ENCODE measurements around the gene SLC35F1.
"Not testable (repeated sequence)": the region's sequence is repeated elsewhere in the genome, so short reads cannot be mapped to it uniquely, and the experiment has no call there.

SLC35F1 gene

DNA sequence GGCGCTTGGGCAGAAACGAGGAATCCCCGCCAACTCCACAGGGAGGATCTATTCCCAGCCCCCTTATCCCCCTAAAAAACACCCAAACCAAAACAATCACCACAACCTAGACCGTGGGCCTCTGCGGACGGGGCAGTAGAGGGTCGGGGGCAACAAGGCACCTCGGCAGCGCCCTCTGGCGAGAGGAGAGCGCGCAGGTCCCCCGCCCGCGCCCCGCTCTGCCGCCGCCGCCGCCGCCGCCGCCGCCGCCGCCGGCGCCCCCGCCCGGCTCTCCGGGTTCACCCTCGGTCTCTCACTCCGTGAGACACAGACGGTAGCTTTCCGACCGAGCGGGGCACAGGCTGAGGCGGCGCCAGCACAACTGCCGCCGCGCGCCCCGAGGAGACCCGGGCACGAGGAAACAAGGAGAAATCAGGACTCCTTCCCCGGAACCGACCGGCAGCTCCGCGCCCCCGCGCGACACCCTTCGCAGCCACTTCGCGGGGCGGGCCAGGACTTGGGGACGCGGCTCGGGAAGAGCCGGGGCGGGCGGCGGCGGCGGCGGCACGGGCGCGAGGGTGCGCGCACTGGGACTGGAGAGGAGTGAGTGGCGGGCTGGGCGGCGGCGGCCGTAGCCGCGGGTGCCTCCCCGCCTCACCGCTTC is at the start of gene SLC35F1:
Gene SLC35F1 (plus strand): TSS at position 307 of the 643 bp plus-strand sequence.
- peak; percentile 39 for DNase-seq (ENCODE audit: insufficient read length, low spot score)

DNA sequence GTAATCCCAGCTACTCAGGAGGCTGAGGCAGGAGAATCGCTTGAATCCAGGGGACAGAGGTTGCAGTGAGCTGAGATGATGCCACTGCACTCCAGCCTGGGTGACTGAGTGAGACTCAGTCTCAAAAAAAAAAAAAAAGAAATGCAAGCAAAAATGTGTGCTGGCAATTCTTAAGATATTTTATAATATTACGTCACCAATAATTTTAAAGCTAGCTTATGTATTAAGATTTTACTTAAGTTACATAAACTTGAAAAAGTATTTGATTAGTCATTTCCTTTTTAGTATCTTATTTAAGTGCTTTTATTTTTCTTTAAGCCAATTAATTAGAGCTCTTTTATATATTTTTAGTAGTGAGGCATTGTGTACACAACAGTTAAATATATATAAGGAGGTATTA is 48.5 kb upstream of the SLC35F1 start:
- DNase-seq (ENCODE audit: insufficient read length, low spot score); FAIRE-seq: not testable (repeated sequence)

More for the DNA sequence above, at the start of gene SLC35F1:
- no peak for FAIRE-seq

GRCh38 chr6:117861545-117861944 is 45.5 kb upstream of the SLC35F1 start:
- no peak for FAIRE-seq
- no peak for DNase-seq (ENCODE audit: insufficient read length, low spot score)

- no peak for DNase-seq (ENCODE audit: insufficient read length, low spot score)
- FAIRE-seq: no peak
These were observed 40.5 kb upstream of the SLC35F1 start for GRCh38 chr6:117866561-117866960.

GRCh38 chr6:117870486-117871242 is 36.4 kb upstream of the SLC35F1 start:
- DNase-seq (ENCODE audit: insufficient read length, low spot score) (no peak), FAIRE-seq (peak; percentile 69)

DNA sequence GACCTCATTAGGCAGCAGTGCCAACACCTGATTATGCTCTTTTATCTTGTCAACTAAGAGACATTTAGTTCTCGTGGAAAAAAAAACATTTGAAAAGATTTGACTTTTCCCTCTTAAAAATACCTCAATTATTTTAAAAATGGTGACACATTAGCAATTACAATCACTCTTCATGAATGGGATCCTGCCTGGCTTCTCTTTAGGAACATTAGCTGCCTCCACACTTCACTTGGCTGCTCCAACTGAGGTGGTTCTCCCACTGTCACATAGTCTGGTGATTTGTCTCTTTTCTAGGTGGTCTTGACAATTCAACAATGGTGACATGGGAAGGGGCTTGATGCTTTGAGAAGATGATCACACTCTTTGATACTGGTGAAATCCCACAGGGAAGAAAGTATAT is 26.2 kb upstream of the SLC35F1 start:
- FAIRE-seq: no peak
- no peak for DNase-seq (ENCODE audit: insufficient read length, low spot score)

GRCh38 chr6:117890172-117890571 is 16.9 kb upstream of the SLC35F1 start:
- FAIRE-seq (no peak), DNase-seq (ENCODE audit: insufficient read length, low spot score) (no peak)

DNA sequence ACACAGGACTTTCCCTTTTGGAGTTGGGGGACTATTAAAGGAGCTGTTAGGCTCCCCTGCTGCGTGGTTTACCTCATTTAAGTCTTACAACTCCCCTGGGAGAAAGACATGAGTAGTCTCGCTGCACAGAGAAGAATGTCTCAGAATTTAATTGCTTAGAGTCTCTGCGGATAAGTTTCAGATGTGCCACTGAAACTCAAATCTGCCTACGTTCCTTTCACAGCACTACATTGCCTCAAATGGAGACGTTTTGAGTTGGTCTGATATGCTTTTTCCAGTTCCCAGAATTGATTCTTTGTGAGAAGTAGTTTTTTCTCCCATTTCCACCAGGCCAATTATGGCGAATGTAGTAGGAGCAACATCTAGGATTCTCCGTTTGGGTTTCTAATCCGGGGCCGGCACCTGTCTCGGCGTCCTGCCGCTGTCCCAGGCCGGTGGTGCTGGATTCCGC is 532 bp upstream of the SLC35F1 start:
- DNase-seq (ENCODE audit: insufficient read length, low spot score) (no peak), FAIRE-seq (peak; percentile 4)

DNA sequence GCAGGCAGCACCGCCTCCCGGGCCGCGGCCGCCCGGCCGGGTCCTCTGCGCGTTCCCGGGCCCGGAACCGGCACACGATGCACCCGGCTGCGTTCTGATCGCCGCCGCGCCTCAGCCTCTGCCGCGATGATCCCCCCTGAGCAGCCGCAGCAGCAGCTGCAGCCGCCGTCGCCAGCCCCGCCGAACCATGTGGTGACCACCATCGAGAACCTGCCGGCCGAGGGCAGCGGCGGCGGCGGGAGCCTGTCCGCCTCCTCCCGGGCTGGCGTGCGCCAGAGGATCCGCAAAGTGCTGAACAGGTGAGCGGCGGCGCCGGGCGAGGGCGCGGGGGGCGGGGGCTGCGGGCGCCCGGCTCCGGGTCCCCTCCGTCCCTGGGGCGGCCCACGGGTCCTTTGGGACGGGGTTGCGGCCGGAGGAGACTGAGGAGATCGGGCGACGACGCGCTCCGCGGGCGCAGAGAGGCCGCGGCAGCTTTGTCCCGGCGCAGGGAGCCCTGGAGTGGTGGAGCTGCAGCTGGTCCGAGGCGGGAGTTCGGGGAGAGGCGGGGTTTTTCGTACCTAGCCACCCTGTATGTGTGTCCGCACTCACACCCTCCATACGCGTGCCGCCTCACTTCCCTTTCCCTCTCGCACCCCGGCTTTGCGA is 659 bp downstream of the SLC35F1 start:
- FAIRE-seq (no peak), DNase-seq (ENCODE audit: insufficient read length, low spot score) (no peak)

- FAIRE-seq: no peak
- no peak for DNase-seq (ENCODE audit: insufficient read length, low spot score)
These were observed 1.4 kb downstream of the SLC35F1 start for GRCh38 chr6:117908246-117909068.

- no peak for FAIRE-seq
These were observed 2.6 kb downstream of the SLC35F1 start for GRCh38 chr6:117909638-117910037.

GRCh38 chr6:117910549-117910948 is 3.5 kb downstream of the SLC35F1 start:
- FAIRE-seq: no peak
- no peak for DNase-seq (ENCODE audit: insufficient read length, low spot score)

More at GRCh38 chr6:117909638-117910037, 2.6 kb downstream of the SLC35F1 start:
- no peak for DNase-seq (ENCODE audit: insufficient read length, low spot score)

GRCh38 chr6:117911150-117911549 is 4.1 kb downstream of the SLC35F1 start:
- no peak for DNase-seq (ENCODE audit: insufficient read length, low spot score)
- FAIRE-seq: no peak

DNA sequence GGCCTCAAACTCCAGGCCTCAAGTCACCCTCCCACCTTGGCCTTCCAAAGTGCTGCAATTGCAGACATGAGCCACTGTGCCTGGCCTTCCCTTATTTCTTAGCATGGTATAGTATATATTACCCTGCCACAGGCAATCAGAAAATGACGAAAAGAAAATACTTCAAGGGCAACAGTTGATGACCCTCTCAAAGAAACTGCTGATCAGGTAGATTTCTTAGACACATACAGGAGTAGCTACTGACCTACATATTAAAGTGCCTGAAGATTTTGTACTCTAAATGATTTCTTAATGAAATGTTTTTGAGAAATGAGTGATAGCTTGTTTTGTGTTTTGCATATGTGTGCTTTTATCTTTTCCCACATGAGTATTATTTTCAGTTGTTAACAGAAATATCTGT is 4.6 kb downstream of the SLC35F1 start:
- DNase-seq (ENCODE audit: insufficient read length, low spot score) (no peak), FAIRE-seq (no peak)

DNA sequence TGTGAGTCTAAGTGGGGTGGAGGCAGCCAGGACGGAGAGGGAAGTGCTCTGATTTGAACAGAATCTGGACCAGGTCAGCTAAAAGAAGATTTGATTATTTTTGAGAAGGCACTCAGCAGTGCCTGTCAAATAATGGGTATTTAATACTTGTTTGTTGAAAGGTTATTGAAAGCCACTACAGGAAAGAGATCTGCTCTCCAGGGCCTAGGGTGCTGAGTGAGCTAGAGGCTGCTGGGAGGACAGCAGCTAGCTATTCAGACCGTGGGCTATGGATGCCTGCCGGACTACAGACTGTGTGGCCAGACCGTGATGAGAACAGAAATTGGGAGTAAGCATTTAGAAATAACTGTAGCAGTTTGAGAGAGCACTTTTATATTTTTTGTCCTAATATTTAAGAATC is 8.8 kb downstream of the SLC35F1 start:
- FAIRE-seq (no peak), DNase-seq (ENCODE audit: insufficient read length, low spot score) (no peak)

GRCh38 chr6:117916483-117916882 is 9.4 kb downstream of the SLC35F1 start:
- DNase-seq (ENCODE audit: insufficient read length, low spot score) (no peak), FAIRE-seq (no peak)

- FAIRE-seq (no peak), DNase-seq (ENCODE audit: insufficient read length, low spot score) (no peak)
These were observed 10.1 kb downstream of the SLC35F1 start for GRCh38 chr6:117917176-117917575.

- no peak for DNase-seq (ENCODE audit: insufficient read length, low spot score)
These were observed 11.4 kb downstream of the SLC35F1 start for GRCh38 chr6:117918454-117918853.

GRCh38 chr6:117919275-117919674 is 12.2 kb downstream of the SLC35F1 start:
- FAIRE-seq (no peak), DNase-seq (ENCODE audit: insufficient read length, low spot score) (no peak)

More at GRCh38 chr6:117918454-117918853, 11.4 kb downstream of the SLC35F1 start:
- FAIRE-seq: no peak
